NCI-H2107 (cell line): ENCODE results near the gene PHACTR1.
"Not testable (repeated sequence)": the region's sequence is repeated elsewhere in the genome, so short reads cannot be mapped to it uniquely, and the experiment has no call there.

Source experiments
- DNase-seq: peaks from one replicate; lab custom pipeline; 2025; lab: John Stamatoyannopoulos, UW

The PHACTR1 gene

GRCh38 chr6:13112921-13113320 is 396.4 kb downstream of the PHACTR1 start:
- no peak for DNase-seq

- DNase-seq: no peak
Measured at GRCh38 chr6:13113376-13113775, 396.8 kb downstream of the PHACTR1 start.

GRCh38 chr6:13113981-13114593 is 397.5 kb downstream of the PHACTR1 start:
- DNase-seq: no peak

- no peak for DNase-seq
Measured at GRCh38 chr6:13116155-13116554, 399.6 kb downstream of the PHACTR1 start.

- DNase-seq: no peak
Measured at GRCh38 chr6:13117570-13117969, 401.0 kb downstream of the PHACTR1 start.

- DNase-seq: no peak
Measured at GRCh38 chr6:13119549-13119948, 403.0 kb downstream of the PHACTR1 start.

GRCh38 chr6:13120483-13121482 is 404.2 kb downstream of the PHACTR1 start:
- no peak for DNase-seq

- DNase-seq: no peak
Measured at GRCh38 chr6:13124131-13124530, 407.6 kb downstream of the PHACTR1 start.

- DNase-seq: no peak
Measured at GRCh38 chr6:13125841-13126240, 409.3 kb downstream of the PHACTR1 start.

GRCh38 chr6:13131935-13132661 is 415.5 kb downstream of the PHACTR1 start:
- no peak for DNase-seq

- DNase-seq: not testable (repeated sequence)
Measured at GRCh38 chr6:13133894-13134293, 417.3 kb downstream of the PHACTR1 start.

GRCh38 chr6:13135152-13135551 is 418.6 kb downstream of the PHACTR1 start:
- no peak for DNase-seq

GRCh38 chr6:13139119-13139518 is 422.6 kb downstream of the PHACTR1 start:
- no peak for DNase-seq

GRCh38 chr6:13140980-13141379 is 424.4 kb downstream of the PHACTR1 start:
- DNase-seq: no peak

- DNase-seq: no peak
Measured at GRCh38 chr6:13141387-13141786, 424.8 kb downstream of the PHACTR1 start.

- DNase-seq: no peak
Measured at GRCh38 chr6:13142611-13143010, 426.0 kb downstream of the PHACTR1 start.

- DNase-seq: no peak
Measured at GRCh38 chr6:13146442-13146841, 429.9 kb downstream of the PHACTR1 start.

- DNase-seq: no peak
Measured at GRCh38 chr6:13147376-13147775, 430.8 kb downstream of the PHACTR1 start.

GRCh38 chr6:13147782-13148181 is 431.2 kb downstream of the PHACTR1 start:
- DNase-seq: no peak

- no peak for DNase-seq
Measured at GRCh38 chr6:13152764-13153163, 436.2 kb downstream of the PHACTR1 start.

GRCh38 chr6:13156381-13156780 is 439.8 kb downstream of the PHACTR1 start:
- DNase-seq: no peak

- no peak for DNase-seq
Measured at GRCh38 chr6:13157293-13157692, 440.7 kb downstream of the PHACTR1 start.

- DNase-seq: no peak
Measured at GRCh38 chr6:13159300-13159699, 442.7 kb downstream of the PHACTR1 start.
